Calu3 (cell line): ENCODE measurements around the gene PIRT. TPM values are rescaled to one million over a fixed set of nuclear protein-coding genes. Genes with fewer than 3 reads are reported as not detected.
"Not testable (repeated sequence)": the region's sequence is repeated elsewhere in the genome, so short reads cannot be mapped to it uniquely, and the experiment has no call there.

ENCODE experiments used
- BruUV-seq: library from RNA; stranded (reverse); fragments of 400-500 nt; replicated peaks from 2 replicates; lab custom pipeline; 2021; lab: Mats Ljungman, UMichigan
- CTCF ChIA-PET: fragments of 300-600 bp; sonication (Branson Sonifier 250); formaldehyde crosslinking; loops from one replicate; lab custom pipeline; 2022; ENCODE audit warnings: antibody characterized with exemption; lab: Charles Lee
- DNase-seq: peaks from one replicate; pipeline ENCODE4 v3.0.0; 2022
- H3K27ac Mint-ChIP-seq: one replicate; pipeline ENCODE4 v1.8.0; 2022; ENCODE audit warnings: mixed read lengths; ENCODE audit not compliant: unreplicated experiment
- H3K27me3 Mint-ChIP-seq: one replicate; pipeline ENCODE4 v1.8.0; 2022; ENCODE audit warnings: mixed read lengths; ENCODE audit not compliant: unreplicated experiment
- H3K36me3 Mint-ChIP-seq: one replicate; pipeline ENCODE4 v1.8.0; 2022; ENCODE audit warnings: mild to moderate bottlenecking, moderate library complexity, mixed read lengths; ENCODE audit not compliant: insufficient read depth, unreplicated experiment
- H3K4me1 Mint-ChIP-seq: one replicate; pipeline ENCODE4 v1.8.0; 2022; ENCODE audit warnings: mild to moderate bottlenecking, low read depth, mixed read lengths; ENCODE audit not compliant: unreplicated experiment
- H3K4me3 Mint-ChIP-seq: one replicate; pipeline ENCODE4 v1.8.0; 2022; ENCODE audit warnings: mild to moderate bottlenecking, low read depth, moderate library complexity, mixed read lengths; ENCODE audit not compliant: unreplicated experiment
- H3K9me3 Mint-ChIP-seq: one replicate; pipeline ENCODE4 v1.8.0; 2022; ENCODE audit warnings: low read depth, mixed read lengths; ENCODE audit not compliant: unreplicated experiment
- CTCF ChIP-seq: fragments of 200-600 bp; IDR thresholded peaks from one replicate; pipeline ENCODE4 v1.8.0; 2022; ENCODE audit warnings: antibody characterized with exemption; ENCODE audit not compliant: unreplicated experiment
- intact Hi-C: fragments of 100-400 bp; cut with micrococcal nuclease; formaldehyde crosslinking; loops from one replicate; pipeline ENCODE4 v1.10.0; 2022; ENCODE audit not compliant: unreplicated experiment
- total RNA-seq: library from RNA; stranded (reverse); gene quantifications from 2 replicates; pipeline ENCODE4 v1.2.3, GENCODE V29; 2022

The PIRT gene
- total RNA-seq, 1 experiment from 2014 or later: not detected

- intact Hi-C loops: no loop called here
- Mint-ChIP-seq H3K9me3 (peaks cover 1% of the 10 kb centered on the region), H3K4me1 (no peaks in the 10 kb centered on the region), H3K27ac (no peak overlapping the region), H3K36me3 (no peaks in the 10 kb centered on the region), H3K4me3 (no peak overlapping the region), H3K27me3 (peaks cover 5% of the 10 kb centered on the region)
- DNase-seq: no peak
- no peak for TF ChIP-seq CTCF
- CTCF ChIA-PET: interaction anchor here (0.6 kb wide), 1 partner anchor 115 kb away, joined by 5 read pairs; no protein-coding TSS in a partner anchor
- no TSS peak for BruUV-seq
Observed at GRCh38 chr17:10857976-10858375, 20.1 kb upstream of the PIRT start.

- DNase-seq, CTCF ChIA-PET, H3K9me3 Mint-ChIP-seq, H3K27ac Mint-ChIP-seq, H3K36me3 Mint-ChIP-seq, H3K4me3 Mint-ChIP-seq, BruUV-seq: not testable (repeated sequence)
- H3K27me3 Mint-ChIP-seq: peaks cover 16% of the 10 kb centered on the region
- intact Hi-C loops: loop anchor here (5.0 to 10.0 kb wide), 3 partner anchors 72 to 202 kb away; no protein-coding TSS in a partner anchor
- peaks cover 20% of the 10 kb centered on the region for H3K4me1 Mint-ChIP-seq
Observed at GRCh38 chr17:10846636-10847035, 8.7 kb upstream of the PIRT start.

- TF ChIP-seq CTCF: no peak
- no peaks in the 10 kb centered on the region for H3K9me3 Mint-ChIP-seq
- peaks cover 5% of the 10 kb centered on the region for H3K36me3 Mint-ChIP-seq
- intact Hi-C loops: loop anchor here (1.0 to 10.0 kb wide), 4 partner anchors 71 to 201 kb away; no protein-coding TSS in a partner anchor
- no TSS peak for BruUV-seq
- H3K4me1 Mint-ChIP-seq: peaks cover 20% of the 10 kb centered on the region
- H3K27ac Mint-ChIP-seq: no peak overlapping the region
- no peak for DNase-seq
- CTCF ChIA-PET: interaction anchor here (0.7 to 2.9 kb wide), 3 partner anchors 91 to 213 kb away, joined by 3 to 34 read pairs (median 4); no protein-coding TSS in a partner anchor
- peaks cover 16% of the 10 kb centered on the region for H3K27me3 Mint-ChIP-seq
- H3K4me3 Mint-ChIP-seq: peak overlapping the region; percentile 78
Observed at GRCh38 chr17:10845388-10845751, 7.5 kb upstream of the PIRT start.

GRCh38 chr17:10844621-10845387, 6.9 kb upstream of the PIRT start:
- intact Hi-C loops: loop anchor here (1.0 to 10.0 kb wide), 4 partner anchors 70 to 200 kb away; no protein-coding TSS in a partner anchor
- Mint-ChIP-seq H3K36me3 (peaks cover 5% of the 10 kb centered on the region), H3K27ac (no peak overlapping the region), H3K9me3 (no peaks in the 10 kb centered on the region), H3K27me3 (peaks cover 16% of the 10 kb centered on the region), H3K4me3 (peak overlapping the region; percentile 78), H3K4me1 (peaks cover 20% of the 10 kb centered on the region)
- BruUV-seq: no TSS peak
- CTCF ChIA-PET: interaction anchor here (0.6 to 2.9 kb wide), 6 partner anchors 13 to 836 kb away, joined by 3 to 34 read pairs (median 4); no protein-coding TSS in a partner anchor
- TF ChIP-seq CTCF: peak; percentile 66
- DNase-seq: peak; percentile 69
